Peyer's patch (tissue), 4 donors: ENCODE data around the gene H2BK1. TPM values are rescaled to one million over a fixed set of nuclear protein-coding genes. Genes with fewer than 3 reads are reported as not detected.

Experiments
- DNase-seq, 3 donors: peaks; one replicate each; pipeline ENCODE4 v3.0.0-alpha.2; 2017 to 2019
- H3K27ac ChIP-seq, 4 donors: fragments of 200-600 bp; sonication (generic); one replicate each; pipeline ENCODE4 v1.5.1; 2016 to 2019
- H3K27me3 ChIP-seq, 2 donors: fragments of 200-600 bp; sonication (generic); one replicate each; pipeline ENCODE4 v1.5.1; 2019
- H3K36me3 ChIP-seq, 3 donors: fragments of 200-600 bp; sonication (generic); one replicate each; pipeline ENCODE4 v1.5.1; 2016 to 2019
- H3K4me1 ChIP-seq, 4 donors: fragments of 200-600 bp; sonication (generic); one replicate each; pipeline ENCODE4 v1.5.1; 2016 to 2019
- H3K4me3 ChIP-seq, 4 donors: fragments of 200-600 bp; sonication (generic); 1 replicate in 3 of 4; 2 replicates in 1 of 4; pipeline ENCODE4 v1.5.1; 2016 to 2019; ENCODE audit warnings: mild to moderate bottlenecking in 1 of 4
- H3K9me3 ChIP-seq, 4 donors: fragments of 200-600 bp; sonication (generic); one replicate each; pipeline ENCODE4 v1.5.1; 2016 to 2019; ENCODE audit warnings: mild to moderate bottlenecking in 1 of 4
- CTCF ChIP-seq, 6 experiments: fragments of 450-650 bp in 4 of 6; fragments of 200-600 bp in 2 of 6; sonication (generic) in 1 of 6; IDR thresholded peaks; one replicate each; pipeline ENCODE4 v1.5.1; 2017 to 2019; ENCODE audit warnings: antibody characterized with exemption in 6 of 6, mild to moderate bottlenecking in 3 of 6, moderate library complexity in 1 of 6
- POLR2A ChIP-seq, 2 donors: fragments of 450-650 bp; IDR thresholded peaks; one replicate each; pipeline ENCODE4 v1.5.1; 2017; ENCODE audit warnings: antibody characterized with exemption in 2 of 2, mild to moderate bottlenecking in 2 of 2, moderate library complexity in 2 of 2
- total RNA-seq, 4 donors: library from RNA; depleted of rRNA; stranded (reverse); fragments of >200 nt; gene quantifications; one replicate each; pipeline ENCODE4 v1.1.0, GENCODE V29; 2016

H2BK1 gene
- total RNA-seq, 4 donors from 2014 or later: not detected

- TF ChIP-seq POLR2A (IDR thresholded peaks at IDR 0.05) (no peak), CTCF (IDR thresholded peaks at IDR 0.05) (no peak)
- H3K36me3 ChIP-seq: peaks cover 0 to 36% (median 0%) of the 10 kb centered on the region in 3 donors
- DNase-seq: no peak
- H3K27ac ChIP-seq: no peak overlapping the region
- no peaks in the 10 kb centered on the region for H3K27me3 ChIP-seq
- no peak overlapping the region for H3K4me3 ChIP-seq
- H3K4me1 ChIP-seq: peaks cover 0 to 36% (median 19%) of the 10 kb centered on the region in 4 donors
- peaks cover 0 to 5% (median 0%) of the 10 kb centered on the region in 4 donors for H3K9me3 ChIP-seq
These were observed 31.4 kb upstream of the H2BK1 start for GRCh38 chr7:151241755-151242096.

- no peak for TF ChIP-seq POLR2A (IDR thresholded peaks at IDR 0.05)
- TF ChIP-seq CTCF (IDR thresholded peaks at IDR 0.05): no peak
- Histone ChIP-seq H3K4me3 (no peak overlapping the region), H3K9me3 (peaks cover 0 to 5% (median 0%) of the 10 kb centered on the region in 4 donors), H3K27ac (no peak overlapping the region), H3K36me3 (peaks cover 0 to 40% (median 0%) of the 10 kb centered on the region in 3 donors), H3K27me3 (no peaks in the 10 kb centered on the region), H3K4me1 (peaks cover 0 to 32% (median 19%) of the 10 kb centered on the region in 4 donors)
- DNase-seq: peak in 1 of 3 donors; percentile 32
These were observed 30.9 kb upstream of the H2BK1 start for GRCh38 chr7:151240942-151241754.

GRCh38 chr7:151240536-151240935, 30.2 kb upstream of the H2BK1 start:
- Histone ChIP-seq H3K9me3 (peaks cover 0 to 4% (median 0%) of the 10 kb centered on the region in 4 donors), H3K36me3 (peaks cover 0 to 47% (median 0%) of the 10 kb centered on the region in 3 donors), H3K4me3 (no peak overlapping the region), H3K27me3 (no peaks in the 10 kb centered on the region), H3K27ac (no peak overlapping the region), H3K4me1 (peaks cover 0 to 26% (median 16%) of the 10 kb centered on the region in 4 donors)
- TF ChIP-seq CTCF (IDR thresholded peaks at IDR 0.05): no peak
- TF ChIP-seq POLR2A (IDR thresholded peaks at IDR 0.05): no peak
- no peak for DNase-seq

- Histone ChIP-seq H3K27ac (no peak overlapping the region), H3K4me3 (no peak overlapping the region), H3K9me3 (no peaks in the 10 kb centered on the region), H3K36me3 (peaks cover 0 to 52% (median 0%) of the 10 kb centered on the region in 3 donors), H3K27me3 (no peaks in the 10 kb centered on the region), H3K4me1 (peaks cover 0 to 20% (median 10%) of the 10 kb centered on the region in 4 donors)
- DNase-seq: peak in 1 of 3 donors; percentile 26
- TF ChIP-seq CTCF (IDR thresholded peaks at IDR 0.05) (no peak), POLR2A (IDR thresholded peaks at IDR 0.05) (no peak)
These were observed 29.7 kb upstream of the H2BK1 start for GRCh38 chr7:151239837-151240459.

GRCh38 chr7:151238924-151239836, 28.9 kb upstream of the H2BK1 start:
- no peaks in the 10 kb centered on the region for H3K27me3 ChIP-seq
- DNase-seq: peak in 1 of 3 donors; percentile 37

More at GRCh38 chr7:151238924-151239836, 28.9 kb upstream of the H2BK1 start:
- TF ChIP-seq POLR2A (IDR thresholded peaks at IDR 0.05): no peak
- TF ChIP-seq CTCF (IDR thresholded peaks at IDR 0.05): no peak
- Histone ChIP-seq H3K4me3 (no peak overlapping the region), H3K27ac (no peak overlapping the region), H3K4me1 (peaks cover 0 to 12% (median 7%) of the 10 kb centered on the region in 4 donors), H3K36me3 (peaks cover 0 to 55% (median 0%) of the 10 kb centered on the region in 3 donors), H3K9me3 (no peaks in the 10 kb centered on the region)
